HG03045 (cell line): ENCODE measurements around the gene C1GALT1.
A peak's percentile ranks its signal among the peaks of the same experiment; 100 is the strongest.
"Not testable (repeated sequence)": the region's sequence is repeated elsewhere in the genome, so short reads cannot be mapped to it uniquely, and the experiment has no call there.

Source experiments
- ATAC-seq: cut with Tn5 transposase; IDR thresholded peaks from one replicate; pipeline ENCODE4 v1.9.1; 2021; ENCODE audit warnings: mild to moderate bottlenecking, moderate library complexity; ENCODE audit not compliant: unreplicated experiment

C1GALT1 gene

DNA sequence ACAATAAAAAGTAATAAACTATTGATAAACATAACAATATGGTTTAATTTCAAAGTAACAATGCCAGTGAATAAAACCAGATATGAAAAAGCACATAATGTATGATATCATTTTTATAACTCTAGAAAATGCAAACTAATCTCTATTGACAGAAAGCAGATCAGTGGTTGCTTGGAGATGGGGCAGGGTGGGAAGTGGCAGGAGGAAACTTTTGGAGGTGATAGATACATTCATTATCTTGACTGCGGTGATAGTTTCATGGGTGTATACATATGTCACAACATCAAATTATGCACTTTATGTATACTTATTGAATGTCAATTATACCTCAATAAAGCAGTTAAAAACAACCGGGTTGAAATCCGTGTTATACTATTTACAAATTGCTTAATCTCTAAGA, 16.0 kb upstream of the C1GALT1 start:
- no peak for ATAC-seq

- no peak for ATAC-seq
Observed at GRCh38 chr7:7169296-7169695, 13.0 kb upstream of the C1GALT1 start.

DNA sequence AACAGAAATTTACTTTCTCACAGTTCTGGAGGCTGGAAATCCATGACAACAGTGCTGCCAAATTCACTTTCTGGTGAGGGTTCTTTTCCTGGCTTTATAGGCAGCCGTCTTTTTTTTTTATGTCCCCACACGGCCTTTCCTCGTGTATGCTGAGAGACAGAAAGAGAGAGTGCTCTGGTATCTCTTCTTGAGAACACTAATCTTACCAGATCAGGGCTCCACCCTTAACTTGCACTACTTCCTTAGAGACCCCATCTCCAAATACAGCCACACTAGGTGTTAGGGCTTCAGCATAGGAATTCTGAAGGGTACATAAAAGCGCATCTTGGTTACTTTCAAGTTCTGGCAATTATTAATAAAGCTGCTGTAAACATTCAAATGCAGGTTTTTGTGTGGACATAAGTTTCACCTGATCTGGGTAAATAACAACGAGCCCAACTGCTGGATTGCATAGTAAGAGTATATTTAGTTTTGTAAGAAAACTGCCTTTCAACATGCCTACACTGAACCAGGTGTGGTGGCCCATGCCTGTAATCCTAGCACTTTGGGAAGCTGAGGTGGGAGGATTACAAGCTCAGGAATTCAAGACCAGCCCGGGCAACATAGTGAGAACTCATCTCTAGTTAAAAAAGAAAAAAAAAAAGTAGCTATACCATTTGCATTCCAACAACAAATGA, 8.2 kb upstream of the C1GALT1 start:
- ATAC-seq: no peak

GRCh38 chr7:7175075-7175695, 7.2 kb upstream of the C1GALT1 start:
- no peak for ATAC-seq

GRCh38 chr7:7176406-7177043, 5.8 kb upstream of the C1GALT1 start:
- ATAC-seq: no peak

GRCh38 chr7:7177044-7177517, 5.3 kb upstream of the C1GALT1 start:
- no peak for ATAC-seq

DNA sequence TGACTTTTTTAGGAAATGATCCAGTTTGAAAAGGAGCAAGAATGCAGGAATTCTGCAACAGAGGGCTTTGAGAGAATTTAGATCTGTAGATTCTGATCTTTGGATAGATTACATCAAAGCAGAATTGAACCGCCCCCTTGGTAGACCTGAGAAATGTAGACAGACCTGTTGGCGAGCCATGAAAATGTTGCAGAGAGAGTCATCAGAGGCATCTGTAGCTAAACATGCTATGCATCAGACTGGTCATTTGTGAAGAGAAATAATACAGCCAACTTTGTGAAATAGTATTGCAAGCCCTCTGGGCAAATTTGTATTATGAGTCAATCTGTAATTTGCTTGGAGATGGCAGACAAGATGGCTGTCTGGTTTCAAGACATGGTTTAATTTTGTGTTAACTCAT, 4.3 kb upstream of the C1GALT1 start:
- ATAC-seq: no peak

DNA sequence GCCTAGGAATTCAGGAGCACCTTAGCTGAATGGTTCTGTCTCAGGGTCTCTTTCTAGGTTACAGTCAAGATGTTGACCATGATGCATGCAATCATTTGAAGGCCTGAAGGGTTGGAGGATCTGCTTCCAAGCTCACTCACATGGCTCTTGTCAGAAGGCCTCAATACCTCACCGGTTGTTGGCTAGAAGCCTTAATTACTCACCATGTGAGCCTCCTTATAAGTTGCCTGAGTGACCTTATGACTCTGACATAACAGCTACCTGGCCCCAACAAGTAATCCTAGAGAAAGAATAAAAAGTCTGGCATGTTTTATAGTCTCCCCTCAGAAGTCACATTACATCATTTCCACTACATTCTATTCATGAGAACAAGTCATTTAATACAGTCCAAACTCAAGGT, 3.4 kb upstream of the C1GALT1 start:
- ATAC-seq: no peak

- ATAC-seq: no peak
Observed at GRCh38 chr7:7180725-7181449, 1.5 kb upstream of the C1GALT1 start.

DNA sequence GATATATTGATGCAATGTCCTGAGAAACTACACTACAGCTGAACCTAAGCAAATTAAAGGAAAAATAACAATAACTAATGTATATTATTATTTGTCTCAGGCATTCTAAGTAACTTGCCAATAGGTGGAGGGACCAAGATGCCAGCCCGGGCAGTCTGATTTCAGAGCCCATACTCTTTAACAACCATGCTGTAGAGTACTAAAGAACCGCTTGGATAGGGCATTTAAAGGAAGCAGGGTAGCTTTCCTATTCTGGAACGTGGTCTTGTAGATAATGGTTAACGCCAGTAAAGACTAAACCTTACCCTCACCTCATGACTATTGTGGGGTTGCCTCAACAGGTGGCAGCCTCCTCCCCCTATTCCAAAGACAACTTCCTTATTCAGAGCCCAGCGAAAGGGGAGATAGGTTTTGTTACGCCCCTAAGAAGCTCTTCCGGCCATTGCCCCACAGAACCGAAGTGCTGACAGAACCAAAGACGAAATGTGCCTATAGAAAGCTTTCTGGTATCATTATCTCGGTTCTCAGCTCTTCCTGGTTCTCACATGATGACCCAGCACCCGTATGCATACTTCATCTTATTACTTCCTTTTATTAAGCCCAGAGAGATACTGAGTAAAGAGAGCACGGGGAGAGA, 707 bp upstream of the C1GALT1 start:
- ATAC-seq: peak; percentile 34

GRCh38 chr7:7183061-7183837, 905 bp downstream of the C1GALT1 start:
- peak; percentile 33 for ATAC-seq

- ATAC-seq: no peak
Observed at GRCh38 chr7:7183838-7184463, 1.6 kb downstream of the C1GALT1 start.

DNA sequence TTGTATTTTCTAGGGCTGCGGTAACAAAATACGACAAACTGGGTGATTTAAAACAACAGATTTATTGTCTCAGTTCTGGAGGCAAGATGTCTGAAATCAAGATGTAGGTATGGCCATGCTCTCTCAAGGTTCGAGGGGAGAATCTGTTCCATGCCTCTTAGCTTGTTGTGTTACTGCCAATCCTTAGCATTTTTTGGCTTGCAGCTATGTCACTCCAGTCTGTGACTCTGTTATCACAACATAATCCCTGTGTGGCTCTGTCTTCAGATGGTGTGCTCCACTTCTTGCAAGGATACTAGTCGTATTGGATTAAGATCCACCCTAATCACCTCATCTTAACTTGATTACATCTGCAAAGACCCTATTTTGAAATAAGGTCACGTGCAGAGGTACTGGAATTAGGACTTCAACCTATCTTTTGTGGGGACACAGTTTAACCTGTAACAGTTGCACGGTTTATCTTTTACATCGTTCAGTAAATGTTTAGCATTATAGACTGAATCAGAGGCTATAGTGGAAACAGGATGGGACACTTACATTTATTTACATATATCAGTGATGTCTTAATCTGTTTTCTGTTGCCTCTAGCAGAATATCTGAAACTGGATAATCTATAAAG, 3.1 kb downstream of the C1GALT1 start:
- ATAC-seq: no peak

DNA sequence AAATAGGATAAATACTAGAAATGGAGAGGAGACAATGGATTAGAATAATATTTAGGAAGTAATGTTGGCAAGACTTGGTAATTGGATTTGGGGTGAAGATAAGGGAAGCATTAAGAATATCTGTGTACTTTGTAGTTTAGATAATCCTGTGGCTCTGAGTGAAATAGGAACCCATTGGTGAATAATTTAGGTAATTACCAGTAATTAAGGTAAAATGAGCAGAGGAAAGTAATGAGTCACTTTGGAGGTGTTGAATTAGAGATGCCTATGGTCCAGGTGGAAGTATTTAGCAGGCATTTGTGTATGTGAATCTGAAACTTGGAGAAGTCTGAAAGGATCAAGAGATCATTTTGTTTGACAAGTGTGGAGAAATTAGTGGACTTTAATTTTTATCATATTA, 5.7 kb downstream of the C1GALT1 start:
- ATAC-seq: no peak

- ATAC-seq: no peak
Observed at GRCh38 chr7:7188742-7189141, 6.4 kb downstream of the C1GALT1 start.

- ATAC-seq: no peak
Observed at GRCh38 chr7:7190142-7190541, 7.8 kb downstream of the C1GALT1 start.

DNA sequence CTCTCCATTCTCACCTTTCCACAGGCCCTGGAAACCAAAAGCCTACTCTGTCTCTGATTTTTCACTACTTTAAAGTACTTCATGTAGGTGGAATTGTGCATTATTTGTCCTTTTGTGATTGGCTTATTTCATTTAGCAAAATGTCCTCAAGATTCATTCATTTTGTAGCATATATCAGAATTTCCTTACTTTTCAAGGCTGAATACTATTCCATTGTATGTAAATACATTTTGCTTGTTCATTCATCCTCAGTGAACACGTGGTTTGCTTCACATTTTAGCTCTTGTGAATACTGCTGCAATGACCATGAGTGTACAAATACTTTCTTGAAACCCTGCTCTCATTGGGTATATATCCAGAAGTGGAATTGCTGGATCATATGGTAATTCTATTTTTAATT, 8.8 kb downstream of the C1GALT1 start:
- no peak for ATAC-seq

- not testable (repeated sequence) for ATAC-seq
Observed at GRCh38 chr7:7192798-7193788, 10.7 kb downstream of the C1GALT1 start.
